CD4-positive, alpha-beta T cell treated with Interleukin-21 for 1 hour (primary cell): Measurements from ENCODE around the gene GRM2.
"Not testable (repeated sequence)": the region's sequence is repeated elsewhere in the genome, so short reads cannot be mapped to it uniquely, and the experiment has no call there.

Experiments
- DNase-seq: peaks from one replicate; pipeline ENCODE4 v3.0.0-alpha.2; 2020

The GRM2 gene

DNA sequence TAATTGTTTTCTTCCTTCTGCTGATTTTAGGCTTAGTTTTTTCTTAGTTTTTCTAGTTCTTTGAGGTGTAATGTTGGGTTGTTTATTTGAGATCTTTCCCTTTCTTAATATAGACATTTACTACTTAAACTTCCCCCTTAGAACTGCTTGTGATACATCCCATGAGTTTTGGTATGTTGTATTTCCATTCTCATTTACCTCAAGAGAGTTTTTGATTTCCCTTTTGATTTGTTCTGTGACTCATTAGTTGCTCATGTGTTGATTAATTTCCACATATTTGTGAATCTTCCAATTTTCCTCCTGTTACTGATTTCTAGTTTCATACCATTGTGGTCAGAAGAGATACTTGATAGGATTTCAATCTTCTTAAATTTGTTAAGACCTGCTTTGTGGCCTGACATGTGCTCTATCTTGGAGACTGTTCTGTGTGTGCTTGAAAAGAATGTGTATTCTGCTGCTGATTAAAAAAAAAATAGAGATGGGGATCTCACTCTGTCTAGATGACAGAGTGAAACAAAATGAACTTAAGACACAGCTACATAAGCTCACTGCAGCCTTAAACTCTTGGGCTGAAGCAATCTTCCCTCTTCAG is 22.3 kb downstream of the GRM2 start:
- no peak for DNase-seq

DNA sequence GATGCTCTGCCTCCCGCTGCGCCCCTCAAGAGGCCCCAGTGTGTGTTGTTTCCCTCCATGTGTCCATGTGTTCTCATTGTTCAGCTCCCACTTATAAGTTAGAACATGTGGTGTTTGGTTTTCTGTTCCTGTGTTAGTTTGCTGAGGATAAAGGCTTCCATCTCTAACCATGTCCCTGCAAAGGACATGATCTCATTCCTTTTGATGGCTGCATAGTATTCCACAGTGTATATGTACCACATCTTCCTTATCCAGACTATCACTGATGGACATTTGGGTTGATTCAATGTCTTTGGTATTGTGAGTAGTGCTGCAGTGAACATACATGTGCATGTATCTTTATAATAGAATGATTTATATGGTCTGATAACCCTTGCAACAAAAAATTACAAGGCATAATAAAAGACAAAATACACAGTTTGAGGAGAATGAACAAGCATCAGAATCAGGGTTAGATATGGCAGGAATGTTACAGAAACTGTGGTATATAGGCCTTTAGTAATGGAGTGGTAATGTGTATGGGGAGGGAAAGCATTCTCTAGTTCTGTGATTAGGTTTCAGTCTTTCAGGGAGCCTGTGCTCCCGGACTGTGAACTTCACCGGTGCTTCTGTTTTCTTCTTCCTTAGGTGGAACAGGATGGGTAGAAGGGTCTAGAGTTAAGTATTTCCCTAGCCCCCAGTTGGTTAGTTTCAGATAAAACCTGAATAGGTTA is 27.1 kb downstream of the GRM2 start:
- no peak for DNase-seq

DNA sequence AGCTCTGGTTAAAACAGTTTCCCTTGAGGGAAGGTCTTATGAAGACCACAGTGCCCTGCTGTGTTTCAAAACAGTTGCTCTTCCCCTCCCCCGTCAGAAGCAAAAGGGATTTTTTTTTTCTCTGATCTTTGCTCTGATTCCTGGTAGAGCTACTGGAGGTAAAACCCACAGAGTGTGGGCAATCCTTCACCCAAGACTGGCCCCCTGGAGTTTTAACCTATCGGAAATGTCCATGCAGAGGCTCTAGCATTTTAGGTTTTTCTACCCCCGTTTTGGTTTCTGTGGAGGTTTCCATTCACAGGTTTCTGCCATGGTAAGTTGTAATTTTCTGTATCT is 27.7 kb downstream of the GRM2 start:
- DNase-seq, result no peak

DNA sequence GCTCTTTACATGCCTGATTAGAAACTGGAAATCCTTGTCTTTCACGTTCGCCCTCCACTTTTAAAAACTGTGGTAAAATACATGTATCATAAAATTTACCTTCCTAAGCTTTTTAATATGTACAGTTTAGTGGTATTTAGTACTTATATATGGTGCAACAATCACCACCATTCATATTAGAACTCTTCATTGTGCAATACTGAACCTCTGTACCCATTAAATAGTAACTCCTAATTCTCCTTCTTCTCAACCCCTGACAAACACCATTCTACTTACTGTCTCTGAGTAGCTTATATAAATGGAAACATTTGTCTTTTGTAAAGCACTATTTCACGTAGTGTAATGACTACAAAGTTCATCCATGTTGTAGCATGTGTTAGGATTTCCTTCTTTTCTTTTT is 28.2 kb downstream of the GRM2 start:
- DNase-seq, result no peak

DNA sequence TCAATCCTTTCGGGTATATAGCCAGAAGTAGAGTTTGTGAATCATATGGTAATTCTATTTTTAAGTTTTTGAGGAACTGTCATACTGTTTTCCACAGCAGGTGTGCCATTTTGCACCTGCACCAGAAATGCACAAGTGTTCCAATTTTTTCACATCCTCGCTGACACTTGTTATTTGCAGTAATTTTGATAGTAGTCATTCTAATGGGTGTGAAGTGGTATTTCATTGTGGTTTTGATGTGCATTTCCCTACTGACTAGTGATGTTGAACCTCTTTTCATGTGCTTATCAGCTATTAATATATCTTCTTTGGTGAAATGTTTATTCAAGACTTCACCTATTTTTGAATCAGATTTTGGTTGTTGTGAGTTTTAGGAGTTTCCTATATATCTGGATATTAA is 29.1 kb downstream of the GRM2 start:
- no peak for DNase-seq

DNA sequence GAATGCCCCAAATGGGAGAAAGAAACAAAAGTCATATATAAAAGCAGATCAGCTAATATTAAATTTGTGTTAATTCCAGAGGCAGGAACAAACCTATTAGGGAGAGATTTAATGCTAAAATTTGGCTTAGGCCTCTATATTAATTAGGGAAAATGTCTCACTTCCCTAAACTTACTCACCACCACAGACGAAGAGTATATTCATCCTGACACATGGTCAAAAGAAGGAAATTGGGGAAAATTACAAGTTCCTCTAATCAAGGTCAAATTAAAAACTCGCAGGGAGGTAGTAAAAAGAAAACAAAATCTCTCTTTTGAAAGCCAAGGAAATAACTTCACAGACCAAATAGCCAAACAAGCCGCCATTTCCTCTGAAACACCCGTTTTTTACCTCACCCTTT is 32.2 kb downstream of the GRM2 start:
- no peak for DNase-seq

DNA sequence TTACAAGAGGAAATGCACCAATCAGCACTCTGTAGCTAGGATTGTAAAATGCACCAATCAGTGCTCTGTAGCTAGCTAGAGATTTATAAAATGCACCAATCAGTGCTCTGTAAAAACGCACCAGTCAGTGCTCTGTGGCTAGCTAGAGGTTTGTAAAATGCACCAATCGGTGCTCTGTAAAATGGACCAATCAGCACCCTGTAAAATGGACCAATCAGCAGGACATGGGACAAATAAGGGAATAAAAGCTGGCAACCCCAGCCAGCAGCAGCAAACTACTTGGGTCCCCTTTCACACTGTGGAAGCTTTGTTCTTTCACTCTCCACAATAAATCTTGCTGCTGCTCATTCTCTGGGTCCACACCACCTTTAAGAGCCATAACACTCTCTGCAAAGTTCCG is 35.5 kb downstream of the GRM2 start:
- DNase-seq, result not testable (repeated sequence)

DNA sequence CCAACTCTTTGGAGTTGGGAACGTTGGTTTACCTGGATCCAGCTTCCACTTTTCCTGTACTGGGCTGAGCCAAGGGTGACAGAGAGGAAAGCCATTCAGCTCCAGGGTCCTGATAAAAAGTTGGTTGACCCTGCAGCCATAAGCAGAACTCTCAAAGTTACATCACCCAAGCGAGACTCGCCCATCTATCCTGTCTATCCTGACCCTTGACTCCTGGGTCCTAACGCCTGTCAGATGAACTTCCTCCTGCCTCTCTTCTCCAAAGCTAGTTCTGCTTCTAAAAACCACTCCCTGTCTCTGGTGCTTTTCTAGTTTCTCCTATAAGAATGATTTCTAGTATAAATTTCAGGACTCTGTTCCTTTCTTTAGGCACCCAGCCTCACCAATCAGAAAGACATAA is 36.1 kb downstream of the GRM2 start:
- peak; percentile 4 for DNase-seq

DNA sequence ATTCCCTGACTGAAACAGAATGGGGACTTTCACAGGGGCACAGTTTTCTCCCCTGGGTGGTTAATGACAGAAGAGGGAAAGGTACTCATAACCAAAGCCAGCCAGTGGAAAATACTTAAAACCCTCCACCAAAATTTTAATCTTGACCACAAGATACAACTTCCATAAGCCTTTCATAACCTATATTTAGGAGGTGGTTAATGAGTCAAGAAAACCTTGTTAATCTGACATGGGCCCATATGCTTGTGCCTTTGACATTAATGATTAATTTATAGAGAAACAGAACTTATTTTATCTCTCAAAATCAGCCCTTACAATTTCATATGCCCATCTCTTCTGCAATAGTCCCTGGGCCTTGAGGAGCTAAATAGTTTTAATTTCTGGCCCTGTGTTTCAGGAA is 41.0 kb downstream of the GRM2 start:
- no peak for DNase-seq

DNA sequence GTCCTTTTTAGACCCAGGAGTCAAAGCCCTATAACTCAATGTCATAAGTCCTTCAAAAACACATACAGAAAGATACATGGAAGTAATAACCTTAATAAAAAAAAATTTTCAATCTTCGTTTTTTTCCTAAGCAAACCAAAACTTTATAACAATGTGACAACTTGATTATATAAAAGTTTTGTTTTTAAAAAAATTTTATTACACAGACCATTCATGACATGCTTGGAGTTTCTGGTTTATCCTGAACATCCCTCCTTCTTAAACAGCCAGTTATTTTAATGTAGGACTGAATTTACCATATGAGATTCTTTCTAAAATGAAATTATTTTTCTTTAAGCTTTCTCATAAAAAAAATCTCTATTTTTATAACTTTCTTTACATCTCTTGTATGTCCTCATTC is 41.5 kb downstream of the GRM2 start:
- DNase-seq, result no peak

DNA sequence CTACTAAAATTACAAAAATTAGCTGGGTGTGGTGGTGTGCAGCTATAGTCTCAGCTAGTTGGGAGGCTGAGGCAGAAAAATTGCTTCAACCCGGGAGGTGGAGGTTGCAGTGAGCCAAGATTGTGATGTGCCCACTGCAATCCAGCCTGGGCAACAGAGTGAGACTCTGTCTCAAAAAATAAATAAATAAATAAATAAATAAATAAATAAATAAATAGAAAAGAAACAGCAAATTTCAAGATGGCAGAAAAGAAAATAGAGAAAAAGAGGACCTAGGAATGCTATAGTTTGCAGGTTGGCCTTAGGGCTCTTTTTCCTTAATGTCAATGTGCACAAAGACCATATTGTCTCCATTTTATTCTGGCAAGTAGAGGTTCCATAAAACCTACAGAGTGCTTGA is 44.0 kb downstream of the GRM2 start:
- no peak for DNase-seq

DNA sequence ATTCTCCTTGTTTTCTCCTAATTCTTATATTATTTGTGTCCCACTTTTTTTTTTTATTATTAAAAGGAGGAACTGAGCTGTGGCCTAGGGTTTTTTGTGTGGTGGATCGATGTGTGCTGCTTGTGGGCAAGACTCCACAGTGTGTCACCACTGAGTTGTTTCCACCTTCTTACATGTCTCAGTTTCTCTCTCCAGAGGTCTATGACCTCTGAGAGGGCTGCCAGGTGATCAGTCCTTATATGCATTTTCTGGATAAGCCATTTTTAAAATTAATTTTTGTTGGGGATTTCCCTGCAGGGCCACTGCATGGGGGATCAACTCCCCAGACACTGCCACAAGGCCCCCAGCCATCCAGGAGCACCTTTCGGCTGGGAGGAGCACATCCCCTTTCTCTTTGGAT is 44.4 kb downstream of the GRM2 start:
- DNase-seq, result no peak

DNA sequence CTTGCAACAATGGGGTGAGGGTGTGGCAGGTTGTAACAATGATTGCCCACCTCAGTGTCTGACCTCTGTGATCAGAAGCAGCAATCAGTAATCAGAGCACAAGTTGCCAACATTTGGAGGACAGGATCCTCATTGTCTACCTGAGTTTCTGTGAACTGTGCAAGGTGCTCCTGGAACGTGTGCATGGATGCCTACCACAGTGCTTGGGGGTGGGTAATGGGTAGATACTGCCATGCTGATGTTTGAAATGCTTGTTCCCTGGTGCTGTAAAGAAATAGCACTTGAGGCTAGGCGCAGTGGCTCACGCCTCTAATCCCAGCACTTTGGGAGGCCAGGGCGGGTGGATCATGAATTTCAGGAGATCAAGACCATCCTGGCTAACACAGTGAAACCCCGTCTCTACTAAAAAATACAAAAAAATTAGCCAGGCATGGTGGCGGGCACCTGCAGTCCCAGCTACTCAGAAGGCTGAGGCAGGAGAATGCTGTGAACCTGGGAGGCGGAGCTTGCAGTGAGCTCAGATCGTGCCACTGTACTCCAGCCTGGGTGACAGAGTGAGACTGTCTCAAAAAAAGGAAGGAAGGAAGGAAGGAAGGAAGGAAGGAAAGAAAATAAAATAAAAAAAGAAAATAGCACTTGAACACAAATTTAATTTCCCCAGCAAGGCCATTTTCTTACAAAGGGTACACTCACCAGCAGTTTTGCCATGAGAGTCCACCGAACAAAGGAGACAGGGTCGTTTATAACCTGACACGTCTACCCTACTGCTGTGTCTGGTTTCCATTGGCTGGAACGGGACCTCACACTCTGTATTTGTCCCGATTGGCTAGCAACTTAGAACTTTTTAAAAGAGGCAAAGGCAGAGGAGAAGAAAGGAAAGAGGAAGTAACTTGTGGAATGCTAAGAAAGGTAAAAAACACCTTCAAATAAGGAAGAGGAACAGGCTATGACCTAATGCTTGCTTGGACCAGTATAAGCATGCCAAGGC is 47.2 kb downstream of the GRM2 start:
- DNase-seq, result not testable (repeated sequence)

DNA sequence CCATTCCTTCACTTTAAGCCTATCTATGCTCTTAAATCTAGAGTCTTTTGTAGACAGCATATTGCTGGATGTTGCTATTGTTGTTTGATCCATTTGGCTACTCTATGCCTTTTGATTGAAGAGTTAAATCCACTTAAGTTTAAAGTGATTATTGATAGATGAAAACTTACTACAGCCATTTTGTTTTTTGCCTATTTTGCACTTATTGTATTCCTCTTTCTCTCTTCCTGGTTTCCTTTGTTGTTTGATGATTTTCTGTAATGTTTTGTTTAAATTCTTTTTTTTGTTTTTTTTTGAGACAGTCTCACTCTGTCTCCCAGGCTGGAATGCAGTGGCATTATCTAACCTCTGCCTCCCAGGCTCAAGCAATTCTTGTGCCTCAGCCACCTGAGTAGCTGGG is 52.3 kb downstream of the GRM2 start:
- DNase-seq, result no peak
